Measurements from ENCODE around the gene TSPAN11.

TSPAN11 gene

DNA sequence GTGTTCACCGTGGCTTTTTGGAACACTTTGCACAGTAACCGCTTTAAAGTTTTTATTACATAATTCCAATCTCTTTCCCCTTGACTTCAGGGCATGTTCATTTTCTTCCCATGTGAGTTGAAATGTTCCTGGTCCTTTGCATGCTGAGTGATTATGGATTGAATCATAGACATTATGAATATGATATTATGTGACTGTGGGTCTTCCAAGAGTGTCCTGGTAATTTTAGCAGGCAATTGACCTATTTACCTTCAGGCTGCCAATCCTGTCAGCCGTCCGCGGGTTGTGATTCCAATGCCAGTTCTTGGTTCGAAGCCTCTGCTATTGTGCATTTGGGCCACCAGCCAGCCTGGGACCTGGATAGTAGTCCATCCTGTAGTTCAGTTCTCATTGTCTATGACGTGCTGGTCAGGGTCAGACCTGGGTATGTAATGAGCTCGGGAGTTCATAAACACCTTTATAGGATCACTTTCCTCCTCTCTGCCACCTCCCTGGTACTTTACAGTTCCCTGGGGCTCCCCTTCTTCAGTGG lies 114.6 kb downstream of the TSPAN11 start:
- no peak for DNase-seq (ENCODE audit: low read depth in 2 of 2, low spot score in 1 of 2)
